ENCODE results near the gene KATNBL1.

DNA sequence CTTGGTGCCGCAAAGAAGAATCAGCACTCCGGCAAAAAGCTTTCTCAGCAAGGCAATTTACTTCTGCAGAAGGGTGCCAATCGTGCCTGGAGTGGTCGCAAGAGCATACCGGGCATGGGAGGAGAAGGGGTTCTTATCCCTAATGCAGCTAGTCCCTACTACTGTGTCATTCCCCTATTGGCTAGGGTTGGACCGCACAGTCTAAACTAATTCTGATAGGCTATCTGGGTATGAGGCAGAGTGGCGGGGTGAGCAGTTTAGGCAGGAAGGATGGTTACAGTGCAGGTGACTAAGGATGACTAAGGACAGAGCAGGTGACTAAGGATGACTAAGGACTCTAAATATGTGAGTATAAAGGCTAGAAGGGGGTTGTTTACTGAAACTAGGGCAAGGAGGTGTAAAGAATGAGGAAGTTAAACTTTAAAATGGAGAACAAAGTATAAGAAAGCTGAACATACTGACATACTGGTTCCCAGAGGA is 55.1 kb downstream of the KATNBL1 start:
- TF ChIP-seq, protein P1, sequence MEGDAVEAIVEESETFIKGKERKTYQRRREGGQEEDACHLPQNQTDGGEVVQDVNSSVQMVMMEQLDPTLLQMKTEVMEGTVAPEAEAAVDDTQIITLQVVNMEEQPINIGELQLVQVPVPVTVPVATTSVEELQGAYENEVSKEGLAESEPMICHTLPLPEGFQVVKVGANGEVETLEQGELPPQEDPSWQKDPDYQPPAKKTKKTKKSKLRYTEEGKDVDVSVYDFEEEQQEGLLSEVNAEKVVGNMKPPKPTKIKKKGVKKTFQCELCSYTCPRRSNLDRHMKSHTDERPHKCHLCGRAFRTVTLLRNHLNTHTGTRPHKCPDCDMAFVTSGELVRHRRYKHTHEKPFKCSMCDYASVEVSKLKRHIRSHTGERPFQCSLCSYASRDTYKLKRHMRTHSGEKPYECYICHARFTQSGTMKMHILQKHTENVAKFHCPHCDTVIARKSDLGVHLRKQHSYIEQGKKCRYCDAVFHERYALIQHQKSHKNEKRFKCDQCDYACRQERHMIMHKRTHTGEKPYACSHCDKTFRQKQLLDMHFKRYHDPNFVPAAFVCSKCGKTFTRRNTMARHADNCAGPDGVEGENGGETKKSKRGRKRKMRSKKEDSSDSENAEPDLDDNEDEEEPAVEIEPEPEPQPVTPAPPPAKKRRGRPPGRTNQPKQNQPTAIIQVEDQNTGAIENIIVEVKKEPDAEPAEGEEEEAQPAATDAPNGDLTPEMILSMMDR (IDR thresholded peaks at IDR 0.05): no peak
- TF ChIP-seq ZFX (IDR thresholded peaks at IDR 0.05; ENCODE audit: borderline replicate concordance): no peak
